Kidney (tissue), 14 donors: ENCODE measurements around the gene PARL. TPM values are rescaled to one million over a fixed set of nuclear protein-coding genes. Genes with fewer than 3 reads are reported as not detected.

ENCODE experiments used
- DNase-seq, 5 donors: peaks; one replicate each; pipeline ENCODE4 v3.0.0-alpha.2; 2013 to 2020
- FAIRE-seq: peaks from 2 replicates; lab custom pipeline; 2012; peaks lifted over from hg19 to GRCh38; lab: Jason Lieb, UNC
- H3K27ac ChIP-seq, 2 donors: one replicate each; pipeline ENCODE4 v1.7.0; 2013; ENCODE audit warnings: low read depth in 2 of 2, low read length in 2 of 2, inconsistent platforms in 1 of 2
- H3K27me3 ChIP-seq: one replicate; pipeline ENCODE4 v1.7.1; 2013; ENCODE audit warnings: low read length, inconsistent platforms; ENCODE audit not compliant: control insufficient read depth, insufficient read depth
- H3K36me3 ChIP-seq, 3 donors: one replicate each; pipeline versions ENCODE4 v1.7.0 to v1.7.1; 2013; ENCODE audit warnings: low read length in 3 of 3, control low read depth in 1 of 3, inconsistent platforms in 1 of 3; ENCODE audit not compliant: insufficient read depth in 3 of 3, control insufficient read depth in 2 of 3
- H3K4me1 ChIP-seq, 3 donors: one replicate each; pipeline versions ENCODE4 v1.7.0 to v1.7.1; 2013; ENCODE audit warnings: low read length in 3 of 3, inconsistent platforms in 1 of 3, low read depth in 1 of 3; ENCODE audit not compliant: control insufficient read depth in 2 of 3, insufficient read depth in 2 of 3
- H3K4me3 ChIP-seq, 3 donors: one replicate each; pipeline versions ENCODE4 v1.7.0 to v1.8.1; 2013; ENCODE audit warnings: low read length in 3 of 3, control low read depth in 1 of 3, inconsistent platforms in 1 of 3
- H3K9ac ChIP-seq, 3 donors: one replicate each; pipeline versions ENCODE4 v1.7.0 to v1.7.1; 2013; ENCODE audit warnings: low read length in 3 of 3, control low read depth in 1 of 3, inconsistent platforms in 1 of 3
- H3K9me3 ChIP-seq, 3 donors: one replicate each; pipeline versions ENCODE4 v1.7.0 to v1.7.1; 2013; ENCODE audit warnings: low read length in 3 of 3, control low read depth in 1 of 3, inconsistent platforms in 1 of 3; ENCODE audit not compliant: control insufficient read depth in 2 of 3, insufficient read depth in 1 of 3
- intact Hi-C: fragments of 100-400 bp; cut with DNase I; formaldehyde crosslinking; loops from one replicate; pipeline ENCODE4 v1.11.1; 2022
- polyA plus RNA-seq: library from polyadenylated mRNA; stranded (reverse); fragments of 350-450 nt; fragmentation: Illumina TruSeq; extraction: RNeasy Lipid Tissue Mini Kit (QIAGEN cat#74804); gene quantifications from one replicate; pipeline ENCODE4 v1.2.3, GENCODE V29; 2014; ENCODE audit warnings: low read depth, low replicate concordance; ENCODE audit not compliant: insufficient read depth
- total RNA-seq: library from RNA; stranded (reverse); fragmentation: NEBNext Ultra II Directional; extraction: Animal tissue kit (Norgen Biotek cat#: 25700); gene quantifications from one replicate; pipeline ENCODE4 v1.2.1, GENCODE V29; 2021
- TF ChIP-seq, protein P1 (sequence below): IDR thresholded peaks from 3 replicates; pipeline ENCODE4 v1.5.1; 2012; ENCODE audit warnings: mild to moderate bottlenecking, moderate library complexity, borderline replicate concordance; ENCODE audit not compliant: insufficient read depth; ENCODE audit errors: extremely low read depth
- donor health status: control.
- donor health status: control.
- donor health status: control.
- donor health status: control.
- donor health status: control.
- donor health status: DM: yes; HTN: yes; CAD: no.
- donor health status: Normal renal cell carcinoma (clear cell type).

The PARL gene
- total and polyA plus RNA-seq, 2 donors from 2014 or later = 70.2 to 88.8 TPM

DNA sequence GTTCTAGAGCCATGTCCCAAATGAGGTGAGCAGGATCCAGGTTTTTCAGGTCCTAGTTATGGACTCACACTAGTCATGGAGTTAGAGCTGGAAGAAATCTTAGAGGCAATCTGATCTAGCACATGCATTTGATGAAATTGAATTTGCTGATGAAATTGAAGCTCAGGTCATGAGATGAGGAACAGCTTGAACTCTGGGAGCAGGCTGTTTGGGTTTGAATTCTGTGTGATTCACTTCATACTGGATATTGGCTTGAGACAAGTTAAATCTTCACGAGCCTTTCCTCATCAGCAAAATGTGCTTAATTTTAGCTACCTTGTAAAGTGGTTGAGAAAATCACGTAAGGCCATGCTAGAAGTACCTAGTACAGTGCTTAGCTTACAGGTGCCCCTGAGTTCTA is 33.5 kb upstream of the PARL start:
- intact Hi-C loops = no loop called here
- Histone ChIP-seq H3K36me3 (peaks cover 0 to 8% (median 7%) of the 10 kb centered on the region in 3 donors), H3K4me3 (no peak overlapping the region), H3K27ac (no peak overlapping the region), H3K9ac (no peak overlapping the region), H3K4me1 (no peaks in the 10 kb centered on the region), H3K9me3 (no peaks in the 10 kb centered on the region), H3K27me3 (no peaks in the 10 kb centered on the region)
- DNase-seq = no peak
- no peak for FAIRE-seq
- TF ChIP-seq, protein P1, sequence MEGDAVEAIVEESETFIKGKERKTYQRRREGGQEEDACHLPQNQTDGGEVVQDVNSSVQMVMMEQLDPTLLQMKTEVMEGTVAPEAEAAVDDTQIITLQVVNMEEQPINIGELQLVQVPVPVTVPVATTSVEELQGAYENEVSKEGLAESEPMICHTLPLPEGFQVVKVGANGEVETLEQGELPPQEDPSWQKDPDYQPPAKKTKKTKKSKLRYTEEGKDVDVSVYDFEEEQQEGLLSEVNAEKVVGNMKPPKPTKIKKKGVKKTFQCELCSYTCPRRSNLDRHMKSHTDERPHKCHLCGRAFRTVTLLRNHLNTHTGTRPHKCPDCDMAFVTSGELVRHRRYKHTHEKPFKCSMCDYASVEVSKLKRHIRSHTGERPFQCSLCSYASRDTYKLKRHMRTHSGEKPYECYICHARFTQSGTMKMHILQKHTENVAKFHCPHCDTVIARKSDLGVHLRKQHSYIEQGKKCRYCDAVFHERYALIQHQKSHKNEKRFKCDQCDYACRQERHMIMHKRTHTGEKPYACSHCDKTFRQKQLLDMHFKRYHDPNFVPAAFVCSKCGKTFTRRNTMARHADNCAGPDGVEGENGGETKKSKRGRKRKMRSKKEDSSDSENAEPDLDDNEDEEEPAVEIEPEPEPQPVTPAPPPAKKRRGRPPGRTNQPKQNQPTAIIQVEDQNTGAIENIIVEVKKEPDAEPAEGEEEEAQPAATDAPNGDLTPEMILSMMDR = no peak

DNA sequence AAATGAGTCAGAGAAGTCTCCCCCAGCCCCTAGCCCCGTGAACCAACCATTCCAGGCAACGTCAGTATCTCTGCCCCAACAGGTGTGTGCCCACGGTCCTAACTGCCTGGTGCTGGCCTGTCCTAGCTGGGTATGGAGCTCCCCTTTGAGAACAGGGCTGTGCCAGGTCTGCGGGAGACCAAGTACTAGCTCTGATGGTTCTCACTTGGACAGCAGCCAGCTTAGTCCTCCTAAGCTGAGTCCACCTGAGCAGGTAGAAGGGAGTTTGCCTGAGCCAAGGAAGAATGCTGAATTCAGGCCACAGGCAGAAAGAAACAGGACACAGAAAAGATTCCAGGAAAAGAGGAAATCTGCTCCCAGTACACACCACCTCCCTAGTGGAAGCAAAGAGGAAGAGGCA is 33.1 kb upstream of the PARL start:
- H3K27ac ChIP-seq = no peak overlapping the region
- no peaks in the 10 kb centered on the region for H3K27me3 ChIP-seq
- intact Hi-C loops = no loop called here
- H3K9ac ChIP-seq = no peak overlapping the region
- TF ChIP-seq, protein P1 = no peak
- no peaks in the 10 kb centered on the region for H3K4me1 ChIP-seq
- no peak overlapping the region for H3K4me3 ChIP-seq
- peaks cover 0 to 8% (median 6%) of the 10 kb centered on the region in 3 donors for H3K36me3 ChIP-seq
- H3K9me3 ChIP-seq = no peaks in the 10 kb centered on the region
- DNase-seq = no peak
- FAIRE-seq = no peak

GRCh38 chr3:183914856-183915255 is 30.2 kb upstream of the PARL start:
- H3K4me1 ChIP-seq = no peaks in the 10 kb centered on the region
- no peaks in the 10 kb centered on the region for H3K9me3 ChIP-seq
- DNase-seq (no peak), FAIRE-seq (no peak)
- H3K27ac ChIP-seq = no peak overlapping the region
- peaks cover 0 to under 1% (median under 1%) of the 10 kb centered on the region in 3 donors for H3K36me3 ChIP-seq
- H3K9ac ChIP-seq = no peak overlapping the region
- no peak overlapping the region for H3K4me3 ChIP-seq
- intact Hi-C loops = no loop called here
- TF ChIP-seq, protein P1 = no peak
- H3K27me3 ChIP-seq = no peaks in the 10 kb centered on the region

DNA sequence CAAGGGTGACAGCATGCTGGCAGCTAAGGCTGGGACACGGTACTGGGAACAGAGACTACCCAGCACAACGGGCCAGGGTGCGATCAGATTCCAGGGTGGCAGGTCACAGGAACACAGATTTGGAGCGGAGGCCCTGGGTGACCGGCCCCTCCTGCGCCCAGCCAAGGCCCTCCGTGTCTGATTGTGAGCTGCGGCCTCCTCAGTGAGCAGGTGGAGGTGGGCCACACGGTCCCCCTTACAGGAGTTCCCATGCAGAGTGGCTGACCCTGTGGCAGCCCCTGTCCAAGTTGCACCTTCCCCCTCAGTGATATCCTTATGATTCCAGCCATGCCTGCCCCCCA is 28.9 kb upstream of the PARL start:
- intact Hi-C loops = no loop called here
- Histone ChIP-seq H3K27me3 (no peaks in the 10 kb centered on the region), H3K27ac (no peak overlapping the region), H3K4me1 (no peaks in the 10 kb centered on the region), H3K9ac (no peak overlapping the region), H3K4me3 (no peak overlapping the region), H3K9me3 (no peaks in the 10 kb centered on the region), H3K36me3 (no peaks in the 10 kb centered on the region)
- DNase-seq (no peak), FAIRE-seq (no peak)
- TF ChIP-seq, protein P1 = no peak
